Prostate gland (tissue), 2 donors: ENCODE results near the gene CEACAM4. TPM values are rescaled to one million over a fixed set of nuclear protein-coding genes. Genes with fewer than 3 reads are reported as not detected.

ENCODE experiments used
- DNase-seq: peaks from one replicate; pipeline ENCODE4 v3.0.0-alpha.2; 2019; ENCODE audit warnings: low spot score
- H3K27ac ChIP-seq, 2 donors: fragments of 200-600 bp; sonication (generic); 2 replicates each; pipeline ENCODE4 v1.5.1; 2017 to 2019
- H3K27me3 ChIP-seq: fragments of 200-600 bp; sonication (generic); replicated peaks from 2 replicates; pipeline ENCODE4 v1.5.1; 2019; ENCODE audit not compliant: insufficient read depth
- H3K36me3 ChIP-seq, 2 donors: fragments of 200-600 bp; sonication (generic); 1 replicate in 1 of 2; 2 replicates in 1 of 2; pipeline versions ENCODE4 v1.5.1 to v1.8.1; 2017 to 2019
- H3K4me1 ChIP-seq: fragments of 200-600 bp; sonication (generic); replicated peaks from 2 replicates; pipeline ENCODE4 v1.5.1; 2019
- H3K4me3 ChIP-seq, 2 donors: fragments of 200-600 bp; sonication (generic); 2 replicates each; pipeline ENCODE4 v1.5.1; 2017 to 2019
- H3K9me3 ChIP-seq: fragments of 200-600 bp; sonication (generic); 2 replicates; pipeline ENCODE4 v1.5.1; 2017
- POLR2A ChIP-seq: fragments of 450-650 bp; IDR thresholded peaks from one replicate; pipeline ENCODE4 v1.6.1; 2016; ENCODE audit warnings: antibody characterized with exemption, mild to moderate bottlenecking
- POLR2AphosphoS5 ChIP-seq: sonication (generic); formaldehyde crosslinking; IDR thresholded peaks from one replicate; pipeline ENCODE4 v1.6.1; 2017; ENCODE audit warnings: antibody characterized with exemption
- WGBS: methylation state at CpG from one replicate; pipeline ENCODE4 v1.1.5; 2018; 5-methylcytosine and 5-hydroxymethylcytosine counted together
- intact Hi-C: fragments of 100-400 bp; cut with DNase I; formaldehyde crosslinking; loops from one replicate; pipeline ENCODE4 v1.14.2; 2022
- total RNA-seq, 2 donors: library from RNA; depleted of rRNA; stranded (reverse); fragments of >200 nt; gene quantifications; one replicate each; pipeline ENCODE4 v1.1.0, GENCODE V29; 2016
- TF ChIP-seq, protein P1 (sequence below), 4 experiments: fragments of 200-600 bp in 2 of 4; fragments of 450-650 bp in 2 of 4; sonication (generic) in 2 of 4; IDR thresholded peaks; 1 replicate in 3 of 4; 2 replicates in 1 of 4; pipeline ENCODE4 v1.5.1; 2016 to 2019; ENCODE audit warnings: antibody characterized with exemption in 4 of 4, mild to moderate bottlenecking in 2 of 4, moderate library complexity in 2 of 4

Gene CEACAM4
- total RNA-seq: 1 to 10 TPM in 1 of 2 donors, under 1 TPM in 1; 0.59 to 1.0 TPM

DNA sequence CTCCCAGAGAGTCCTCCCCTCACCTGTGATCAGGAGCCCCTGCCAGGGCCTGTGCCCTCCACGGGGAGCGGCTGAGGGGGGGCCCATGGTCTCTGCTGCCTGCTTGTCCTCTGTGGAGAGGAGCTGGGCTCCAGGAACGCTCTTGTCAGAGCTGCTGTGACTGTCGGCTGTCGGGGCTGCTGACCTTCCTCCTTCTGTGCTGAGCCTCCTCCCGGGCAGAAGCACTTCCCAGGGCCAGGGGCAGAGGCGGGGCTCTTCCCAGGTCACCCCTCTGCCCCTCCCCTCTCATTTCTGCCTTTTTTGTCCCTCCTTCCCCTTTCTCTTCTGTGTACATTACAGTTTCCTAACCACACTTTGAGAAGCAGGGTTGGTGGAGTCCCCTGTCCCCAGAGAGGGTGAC is at the start of gene CEACAM4:
Gene CEACAM4, minus strand, starts transcription at position 198 of the 400 bp plus-strand sequence. Its CDS starts 111 bp downstream, at position 87.
- no peak within 1 kb of the TSS for H3K27ac ChIP-seq
- 29% methylated on average over 7 of the region's 7 CpGs for WGBS
- H3K27me3 ChIP-seq: peaks cover 13% of the 10 kb centered on the region
- no peak for DNase-seq
- H3K9me3 ChIP-seq: no peaks in the 10 kb centered on the region
- H3K4me1 ChIP-seq: no peaks in the 10 kb centered on the region
- intact Hi-C loops: no loop called here
- no peaks in the 10 kb centered on the region for H3K36me3 ChIP-seq
- H3K4me3 ChIP-seq: no peak within 1 kb of the TSS
- TF ChIP-seq POLR2AphosphoS5: no peak
- no peak for TF ChIP-seq POLR2A
- TF ChIP-seq, protein P1, sequence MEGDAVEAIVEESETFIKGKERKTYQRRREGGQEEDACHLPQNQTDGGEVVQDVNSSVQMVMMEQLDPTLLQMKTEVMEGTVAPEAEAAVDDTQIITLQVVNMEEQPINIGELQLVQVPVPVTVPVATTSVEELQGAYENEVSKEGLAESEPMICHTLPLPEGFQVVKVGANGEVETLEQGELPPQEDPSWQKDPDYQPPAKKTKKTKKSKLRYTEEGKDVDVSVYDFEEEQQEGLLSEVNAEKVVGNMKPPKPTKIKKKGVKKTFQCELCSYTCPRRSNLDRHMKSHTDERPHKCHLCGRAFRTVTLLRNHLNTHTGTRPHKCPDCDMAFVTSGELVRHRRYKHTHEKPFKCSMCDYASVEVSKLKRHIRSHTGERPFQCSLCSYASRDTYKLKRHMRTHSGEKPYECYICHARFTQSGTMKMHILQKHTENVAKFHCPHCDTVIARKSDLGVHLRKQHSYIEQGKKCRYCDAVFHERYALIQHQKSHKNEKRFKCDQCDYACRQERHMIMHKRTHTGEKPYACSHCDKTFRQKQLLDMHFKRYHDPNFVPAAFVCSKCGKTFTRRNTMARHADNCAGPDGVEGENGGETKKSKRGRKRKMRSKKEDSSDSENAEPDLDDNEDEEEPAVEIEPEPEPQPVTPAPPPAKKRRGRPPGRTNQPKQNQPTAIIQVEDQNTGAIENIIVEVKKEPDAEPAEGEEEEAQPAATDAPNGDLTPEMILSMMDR (IDR thresholded peaks at IDR 0.05): no peak

DNA sequence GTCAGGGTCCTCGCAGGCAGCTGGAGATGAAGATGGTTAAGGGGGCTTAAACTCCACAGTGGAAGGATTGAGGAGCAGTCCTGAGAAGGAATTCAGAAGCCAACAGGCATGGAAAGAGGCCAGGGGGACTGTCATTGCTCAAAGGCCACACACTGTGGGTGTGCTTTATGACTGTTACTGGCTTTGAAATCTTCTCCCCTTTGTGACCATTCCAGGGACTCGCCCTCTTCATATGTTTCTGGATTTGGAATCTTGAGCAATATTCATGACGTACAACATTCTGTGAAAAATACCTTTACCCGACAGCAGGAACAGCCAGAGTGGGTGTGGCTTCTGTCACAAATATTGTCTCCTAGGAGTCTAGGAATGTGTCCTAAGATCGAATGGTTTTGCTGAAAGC is 44.6 kb upstream of the CEACAM4 start:
- WGBS: 63% methylated on average over 5 of the region's 5 CpGs
- intact Hi-C loops: no loop called here

DNA sequence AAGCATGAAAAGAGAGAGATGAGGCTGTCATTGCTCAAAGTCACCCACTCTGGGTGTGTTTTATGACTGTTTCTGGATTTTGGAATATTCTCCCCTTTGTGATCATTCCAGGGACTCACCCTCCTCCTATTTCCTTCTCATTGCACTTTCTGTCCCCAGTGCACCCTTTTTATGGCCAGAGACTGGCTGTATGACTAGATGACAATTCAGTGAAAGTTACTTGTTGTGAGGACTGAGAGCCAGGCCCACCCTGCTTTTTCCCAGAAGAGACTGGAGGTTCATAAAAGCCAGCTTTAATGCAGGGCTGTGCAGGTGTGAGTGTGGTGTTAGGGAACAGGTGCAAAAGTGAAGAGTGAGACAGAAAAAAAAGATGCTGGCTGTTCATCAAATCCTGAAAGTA is 43.9 kb upstream of the CEACAM4 start:
- DNase-seq: no peak
- H3K4me1 ChIP-seq: no peaks in the 10 kb centered on the region
- H3K9me3 ChIP-seq: no peaks in the 10 kb centered on the region
- no peak overlapping the region for H3K27ac ChIP-seq
- no peaks in the 10 kb centered on the region for H3K36me3 ChIP-seq
- TF ChIP-seq, protein P1 (IDR thresholded peaks at IDR 0.05): no peak
- TF ChIP-seq POLR2A: no peak
- no peak for TF ChIP-seq POLR2AphosphoS5
- H3K4me3 ChIP-seq: no peak overlapping the region
- intact Hi-C loops: no loop called here
- peaks cover 6% of the 10 kb centered on the region for H3K27me3 ChIP-seq

More for the DNA sequence above, 44.6 kb upstream of the CEACAM4 start:
- H3K4me1 ChIP-seq: no peaks in the 10 kb centered on the region
- no peak for DNase-seq
- peaks cover 6% of the 10 kb centered on the region for H3K27me3 ChIP-seq
- TF ChIP-seq POLR2AphosphoS5: no peak
- TF ChIP-seq, protein P1 (IDR thresholded peaks at IDR 0.05): no peak
- no peak for TF ChIP-seq POLR2A
- no peaks in the 10 kb centered on the region for H3K9me3 ChIP-seq
- H3K36me3 ChIP-seq: no peaks in the 10 kb centered on the region
- H3K27ac ChIP-seq: no peak overlapping the region
- no peak overlapping the region for H3K4me3 ChIP-seq

DNA sequence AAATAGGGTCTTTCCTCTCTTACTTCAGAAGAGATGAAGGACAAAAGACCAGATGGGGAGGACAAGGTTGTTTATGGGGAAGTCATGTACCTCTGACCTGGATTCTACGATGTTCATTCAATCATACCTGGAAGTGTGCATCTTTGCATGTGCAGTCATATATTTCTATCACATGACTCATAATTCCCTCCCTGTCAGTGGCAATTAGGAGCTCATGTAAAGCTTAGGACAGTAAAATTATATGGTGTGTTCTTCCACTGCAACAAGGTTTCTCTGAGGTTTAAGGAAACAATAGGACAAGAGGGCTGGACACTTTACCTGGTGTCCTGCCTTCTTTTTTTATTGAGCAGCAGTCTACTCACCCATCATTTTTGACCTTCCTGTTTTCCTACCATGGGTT is 41.4 kb upstream of the CEACAM4 start:
- 82% methylated on average over 1 of the region's 1 CpG for WGBS
- Histone ChIP-seq H3K4me3 (no peak overlapping the region), H3K36me3 (no peaks in the 10 kb centered on the region), H3K9me3 (no peaks in the 10 kb centered on the region), H3K27me3 (peaks cover 3% of the 10 kb centered on the region), H3K27ac (no peak overlapping the region), H3K4me1 (no peaks in the 10 kb centered on the region)
- intact Hi-C loops: no loop called here
- no peak for DNase-seq
- no peak for TF ChIP-seq POLR2AphosphoS5
- TF ChIP-seq, protein P1 (IDR thresholded peaks at IDR 0.05): no peak
- TF ChIP-seq POLR2A: no peak

DNA sequence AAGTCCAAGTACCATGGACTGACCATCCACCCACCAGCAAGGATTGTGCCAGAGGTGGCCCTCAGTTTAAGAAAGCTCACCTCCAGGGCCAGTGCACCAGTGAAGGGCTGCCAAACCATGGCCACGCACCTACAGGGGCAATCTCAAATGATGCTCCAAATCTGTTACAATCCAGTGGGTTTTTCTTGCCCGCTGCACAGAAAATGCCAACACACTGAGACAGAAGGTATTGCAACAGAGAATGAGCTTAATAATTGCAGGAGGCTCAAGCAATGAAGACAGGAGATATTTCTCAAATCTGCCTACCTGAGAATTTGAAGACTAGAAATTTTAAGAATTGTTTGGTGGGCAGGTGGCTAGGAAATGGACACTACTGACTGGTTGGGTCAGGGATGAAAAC is 39.2 kb upstream of the CEACAM4 start:
- Histone ChIP-seq H3K27me3 (peaks cover 3% of the 10 kb centered on the region), H3K9me3 (no peaks in the 10 kb centered on the region), H3K36me3 (no peaks in the 10 kb centered on the region), H3K4me1 (no peaks in the 10 kb centered on the region), H3K4me3 (no peak overlapping the region), H3K27ac (no peak overlapping the region)
- TF ChIP-seq, protein P1 (IDR thresholded peaks at IDR 0.05): no peak
- TF ChIP-seq POLR2AphosphoS5: no peak
- TF ChIP-seq POLR2A: no peak
- 67% methylated on average over 2 of the region's 2 CpGs for WGBS
- DNase-seq: no peak
- intact Hi-C loops: no loop called here
